K562 treated with DMSO at 1 percent for 4 hours (cell line): ENCODE data around the gene AARS1. TPM values are rescaled to one million over a fixed set of nuclear protein-coding genes. Genes with fewer than 3 reads are reported as not detected.

Experiments used
- total RNA-seq: library from RNA; unstranded; fragments of 300-600 nt; gene quantifications from 2 replicates; pipeline ENCODE4 v1.2.3, GENCODE V29; 2022; ENCODE audit not compliant: insufficient read depth

Gene AARS1
- 355 TPM in 2 replicates for total RNA-seq

DNA sequence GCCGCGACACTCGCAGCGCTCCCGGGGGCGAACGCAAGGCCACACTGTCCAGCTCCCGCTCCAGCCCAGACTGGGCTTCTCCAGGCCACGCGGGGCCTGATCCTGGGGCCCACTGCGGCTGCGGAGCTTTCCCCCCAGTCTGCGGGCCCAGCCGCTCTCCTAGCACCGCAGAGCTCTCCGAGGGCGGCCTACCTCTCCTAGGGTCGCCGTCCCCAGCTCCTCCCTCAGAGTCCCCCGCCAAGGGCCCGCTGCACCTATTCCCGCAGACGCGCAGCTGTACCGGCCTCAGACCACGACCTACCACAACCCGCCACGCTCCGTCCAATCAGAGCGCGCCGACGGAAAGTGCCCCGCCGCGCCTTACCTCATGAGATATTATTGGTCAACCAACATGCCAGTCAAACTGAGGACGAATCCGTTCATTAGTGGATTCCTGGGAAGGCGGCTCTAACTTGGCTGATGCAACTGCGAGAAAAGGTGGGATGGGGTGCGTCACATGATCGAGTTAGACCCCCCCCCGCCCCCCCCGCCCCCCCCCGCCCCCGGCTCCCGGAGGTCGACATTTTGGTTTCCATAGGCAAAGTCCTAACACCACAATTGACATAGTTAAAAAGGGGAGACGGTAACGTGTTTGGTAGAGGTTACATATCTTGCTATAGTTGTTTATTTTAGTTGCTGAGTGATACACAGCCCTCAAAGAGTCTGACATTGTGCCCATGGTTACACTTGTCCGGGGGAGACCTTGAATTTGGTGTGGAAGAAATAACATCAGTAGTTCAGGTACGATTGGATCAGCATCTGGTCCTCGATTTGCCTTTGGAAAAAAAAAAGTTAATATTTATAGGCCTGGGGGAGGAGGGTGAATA lies at the start of gene AARS1:
TSS of gene AARS1 (minus strand) at position 278 of the 866 bp plus-strand sequence. CDS start 6,743 bp downstream, outside the sequence.

DNA sequence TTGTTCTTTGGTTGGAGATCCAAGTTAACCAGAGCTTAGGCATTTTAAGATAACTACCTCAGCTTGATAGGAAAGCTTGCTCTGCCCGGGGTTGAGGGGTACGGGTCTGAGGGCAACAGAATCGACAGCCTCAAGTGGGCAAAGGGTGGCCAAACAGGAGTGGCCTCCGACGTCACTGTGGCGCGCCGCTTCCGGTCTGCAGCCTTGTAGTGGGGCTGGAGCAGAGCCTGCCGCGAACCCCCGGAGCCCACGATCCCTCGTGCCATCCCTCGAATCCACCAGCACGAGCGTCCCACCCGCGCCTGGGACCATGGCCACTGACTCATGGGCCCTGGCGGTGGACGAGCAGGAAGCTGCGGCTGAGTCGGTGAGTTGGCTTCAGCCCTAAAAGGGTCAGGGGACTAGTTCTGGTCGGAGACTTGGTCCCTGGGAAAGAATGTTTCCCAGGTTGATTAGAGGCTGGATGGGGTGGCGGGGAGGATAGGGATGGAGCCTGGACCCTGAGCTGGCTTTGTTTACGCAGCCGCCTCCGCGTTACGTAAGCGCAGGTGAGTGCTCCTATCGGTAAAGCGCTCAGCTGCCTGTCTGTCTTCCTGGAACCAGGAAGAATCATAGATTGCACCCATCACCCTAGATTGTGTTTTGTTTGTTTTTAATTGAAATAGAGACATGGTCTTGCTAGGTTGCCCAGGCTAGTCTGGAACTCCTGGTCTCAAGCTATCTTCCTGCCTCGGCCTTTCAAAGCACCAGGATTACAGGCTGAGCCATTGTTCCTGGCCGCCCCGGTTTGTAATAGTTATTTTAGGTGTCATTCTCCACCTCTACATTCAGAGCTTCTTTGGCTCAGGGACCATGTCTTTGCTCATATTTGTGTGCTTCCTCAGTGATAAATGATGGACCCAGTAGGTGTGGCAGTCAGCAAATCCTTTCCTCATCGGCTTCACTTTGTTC lies 10.0 kb upstream of the AARS1 start, which contains the start of gene DDX19B:
TSS of gene DDX19B (plus strand) at position 199 of the 951 bp plus-strand sequence. CDS start at position 311, 112 bp downstream.

DNA sequence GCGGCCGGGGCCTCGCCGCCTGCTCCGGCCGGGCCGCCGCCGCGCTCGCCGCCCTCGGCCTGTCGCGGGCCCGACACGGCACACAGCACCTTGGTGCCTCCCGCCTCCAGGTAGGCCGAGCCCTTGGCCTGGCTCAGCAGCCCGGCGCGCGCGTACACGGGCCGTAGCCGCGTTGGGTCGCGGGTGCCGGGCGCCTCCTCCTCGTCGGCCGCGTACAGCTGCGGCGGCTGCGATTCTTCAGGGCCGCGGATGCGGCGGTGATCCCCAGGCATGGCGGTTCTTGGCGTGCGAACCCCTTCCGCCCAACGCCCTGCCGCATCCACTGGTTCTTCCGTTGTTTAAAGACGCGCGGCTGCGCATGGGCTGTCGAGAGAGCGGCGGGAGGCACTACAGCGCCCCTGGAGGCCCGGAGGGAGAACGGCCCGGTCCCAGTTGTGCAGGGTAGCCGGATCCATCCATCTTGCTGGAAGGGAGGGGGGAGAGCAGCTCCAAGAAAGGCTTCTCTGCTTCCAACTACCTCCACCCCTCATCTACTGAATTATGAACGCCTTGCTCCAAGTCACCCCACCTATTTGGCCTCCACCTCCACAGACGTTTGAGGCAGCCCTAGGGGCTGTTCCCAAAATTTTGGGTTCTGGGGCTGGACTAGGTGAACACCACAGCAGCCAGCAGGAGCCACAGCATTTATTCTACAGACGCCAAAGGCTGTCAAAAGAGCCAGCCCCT lies 37.5 kb downstream of the AARS1 start, which contains the start of gene EXOSC6:
TSS of gene EXOSC6 (minus strand) at position 312 of the 726 bp plus-strand sequence. CDS start at position 272, 40 bp downstream.

Other genes starting within 250 kb of the AARS1 start
- 15.7 and 22.4 TPM in 2 replicates for gene PDPR, start 175.2 kb downstream of the AARS1 start, total RNA-seq
- gene CLEC18C, start 115.7 kb downstream of the AARS1 start, total RNA-seq = 0.57 TPM in 1 of 2 replicates, not detected in the other
- gene EXOSC6, start 37.6 kb downstream of the AARS1 start, total RNA-seq = 15.4 and 16.8 TPM in 2 replicates
- gene DDX19B, start 9.7 kb upstream of the AARS1 start, total RNA-seq = 15.6 and 33.2 TPM in 2 replicates
- 22.3 and 28.6 TPM in 2 replicates for gene DDX19A, start 57.4 kb upstream of the AARS1 start, total RNA-seq
- gene ST3GAL2, start 149.6 kb upstream of the AARS1 start, total RNA-seq = 59.7 and 73.3 TPM in 2 replicates
- gene FCSK, start 165.1 kb upstream of the AARS1 start, total RNA-seq = 8.0 and 11.8 TPM in 2 replicates
- 56.1 and 58.6 TPM in 2 replicates for gene COG4, start 234.0 kb upstream of the AARS1 start, total RNA-seq
- 47.1 and 50.9 TPM in 2 replicates for gene SF3B3, start 234.3 kb upstream of the AARS1 start, total RNA-seq